Activated naive CD8-positive, alpha-beta T cell treated with anti-CD3 and anti-CD28 coated beads, Interleukin-2, amount 10 ng/mL, durations not matched to agents 7 days and 5 days (primary cell): Measurements from ENCODE around the gene AGAP4. TPM values are rescaled to one million over a fixed set of nuclear protein-coding genes. Genes with fewer than 3 reads are reported as not detected.
"Not testable (repeated sequence)": the region's sequence is repeated elsewhere in the genome, so short reads cannot be mapped to it uniquely, and the experiment has no call there.

Experiments used
- ATAC-seq: fragments of 150-1000 bp; cut with Tn5 transposase; one replicate; pipeline ENCODE4 v1.10.0; 2021; ENCODE audit warnings: low read depth, moderate library complexity
- POLR2A ChIA-PET: fragments of 350-600 bp; sonication (Branson Sonifier 250); formaldehyde crosslinking; loops from one replicate; lab custom pipeline; 2021; ENCODE audit warnings: antibody characterized with exemption; lab: Charles Lee
- DNase-seq: peaks from one replicate; pipeline ENCODE4 v3.0.0; 2021
- H3K27ac Mint-ChIP-seq: one replicate; pipeline ENCODE4 v1.8.0; 2022; ENCODE audit warnings: mild to moderate bottlenecking, mixed read lengths
- H3K27me3 Mint-ChIP-seq: one replicate; pipeline ENCODE4 v1.8.0; 2022; ENCODE audit warnings: mild to moderate bottlenecking, moderate library complexity, mixed read lengths
- H3K36me3 Mint-ChIP-seq: one replicate; pipeline ENCODE4 v1.8.0; 2021; ENCODE audit warnings: mild to moderate bottlenecking, mixed read lengths
- H3K4me1 Mint-ChIP-seq: one replicate; pipeline ENCODE4 v1.8.0; 2021; ENCODE audit warnings: mixed read lengths
- H3K4me3 Mint-ChIP-seq: one replicate; pipeline ENCODE4 v1.8.0; 2022; ENCODE audit warnings: mild to moderate bottlenecking, moderate library complexity, mixed read lengths
- H3K9me3 Mint-ChIP-seq: one replicate; pipeline ENCODE4 v1.8.0; 2021; ENCODE audit warnings: mixed read lengths
- total RNA-seq, 2 experiments: library from RNA; stranded (reverse); gene quantifications; one replicate each; pipeline ENCODE4 v1.2.3, GENCODE V29; 2021

The AGAP4 gene
- total RNA-seq, 2 experiments from 2014 or later, result 25.0 to 30.1 TPM

- Mint-ChIP-seq H3K4me3 (no peak overlapping the region), H3K27me3 (no peaks in the 10 kb centered on the region), H3K36me3 (no peaks in the 10 kb centered on the region), H3K4me1 (peaks cover 6% of the 10 kb centered on the region), H3K9me3 (no peaks in the 10 kb centered on the region), H3K27ac (no peak overlapping the region)
- POLR2A ChIA-PET, result no interaction called here
- DNase-seq (no peak), ATAC-seq (no peak)
Measured at GRCh38 chr10:45817130-45817859, 30.0 kb downstream of the AGAP4 start.

GRCh38 chr10:45814146-45814545 is 33.2 kb downstream of the AGAP4 start:
- ATAC-seq, H3K4me1 Mint-ChIP-seq, H3K4me3 Mint-ChIP-seq, POLR2A ChIA-PET, H3K27me3 Mint-ChIP-seq, H3K27ac Mint-ChIP-seq, H3K9me3 Mint-ChIP-seq, DNase-seq, H3K36me3 Mint-ChIP-seq: not testable (repeated sequence)

- H3K9me3 Mint-ChIP-seq, H3K4me3 Mint-ChIP-seq, ATAC-seq, H3K27ac Mint-ChIP-seq, H3K27me3 Mint-ChIP-seq, H3K36me3 Mint-ChIP-seq, POLR2A ChIA-PET, H3K4me1 Mint-ChIP-seq, DNase-seq: not testable (repeated sequence)
Measured at GRCh38 chr10:45812959-45813358, 34.3 kb downstream of the AGAP4 start.

GRCh38 chr10:45811075-45811474 is 36.2 kb downstream of the AGAP4 start:
- no peaks in the 10 kb centered on the region for H3K36me3 Mint-ChIP-seq
- H3K4me1 Mint-ChIP-seq, result no peaks in the 10 kb centered on the region
- DNase-seq, result no peak
- no peak overlapping the region for H3K4me3 Mint-ChIP-seq
- no peaks in the 10 kb centered on the region for H3K9me3 Mint-ChIP-seq
- no peak for ATAC-seq
- peaks cover 14% of the 10 kb centered on the region for H3K27me3 Mint-ChIP-seq
- POLR2A ChIA-PET, result interaction anchor here (0.5 kb wide), 1 partner anchor 62 kb away, joined by 3 read pairs; no protein-coding TSS in a partner anchor
- H3K27ac Mint-ChIP-seq, result no peak overlapping the region

- Mint-ChIP-seq H3K36me3 (no peaks in the 10 kb centered on the region), H3K27ac (no peak overlapping the region), H3K27me3 (peaks cover 14% of the 10 kb centered on the region), H3K9me3 (no peaks in the 10 kb centered on the region), H3K4me3 (no peak overlapping the region), H3K4me1 (no peaks in the 10 kb centered on the region)
- ATAC-seq (no peak), DNase-seq (no peak)
- POLR2A ChIA-PET, result no interaction called here
Measured at GRCh38 chr10:45809837-45810236, 37.5 kb downstream of the AGAP4 start.

- H3K4me3 Mint-ChIP-seq, DNase-seq, ATAC-seq, H3K36me3 Mint-ChIP-seq, H3K27ac Mint-ChIP-seq, H3K4me1 Mint-ChIP-seq, H3K9me3 Mint-ChIP-seq, POLR2A ChIA-PET: not testable (repeated sequence)
- peaks cover 17% of the 10 kb centered on the region for H3K27me3 Mint-ChIP-seq
Measured at GRCh38 chr10:45804996-45805395, 42.3 kb downstream of the AGAP4 start.

GRCh38 chr10:45803060-45804010 is 44.0 kb downstream of the AGAP4 start:
- H3K4me1 Mint-ChIP-seq, POLR2A ChIA-PET, H3K36me3 Mint-ChIP-seq, H3K27ac Mint-ChIP-seq, DNase-seq, H3K4me3 Mint-ChIP-seq, H3K9me3 Mint-ChIP-seq: not testable (repeated sequence)
- peaks cover 13% of the 10 kb centered on the region for H3K27me3 Mint-ChIP-seq
- peak; percentile 26 for ATAC-seq

GRCh38 chr10:45794761-45795160 is 52.5 kb downstream of the AGAP4 start:
- H3K36me3 Mint-ChIP-seq, result peaks cover 15% of the 10 kb centered on the region
- H3K9me3 Mint-ChIP-seq, H3K4me1 Mint-ChIP-seq, H3K4me3 Mint-ChIP-seq, DNase-seq, ATAC-seq, POLR2A ChIA-PET, H3K27ac Mint-ChIP-seq, H3K27me3 Mint-ChIP-seq: not testable (repeated sequence)

- POLR2A ChIA-PET, ATAC-seq, H3K4me1 Mint-ChIP-seq, DNase-seq, H3K9me3 Mint-ChIP-seq, H3K4me3 Mint-ChIP-seq, H3K27me3 Mint-ChIP-seq, H3K27ac Mint-ChIP-seq: not testable (repeated sequence)
- H3K36me3 Mint-ChIP-seq, result peaks cover 15% of the 10 kb centered on the region
Measured at GRCh38 chr10:45790694-45791426, 56.4 kb downstream of the AGAP4 start.

GRCh38 chr10:45789991-45790390 is 57.3 kb downstream of the AGAP4 start:
- ATAC-seq, POLR2A ChIA-PET, H3K4me3 Mint-ChIP-seq, DNase-seq, H3K27me3 Mint-ChIP-seq, H3K4me1 Mint-ChIP-seq, H3K9me3 Mint-ChIP-seq, H3K27ac Mint-ChIP-seq: not testable (repeated sequence)
- peaks cover 14% of the 10 kb centered on the region for H3K36me3 Mint-ChIP-seq

GRCh38 chr10:45787212-45787741 is 60.0 kb downstream of the AGAP4 start:
- H3K4me1 Mint-ChIP-seq, H3K27me3 Mint-ChIP-seq, ATAC-seq, H3K4me3 Mint-ChIP-seq, POLR2A ChIA-PET, H3K36me3 Mint-ChIP-seq, DNase-seq, H3K27ac Mint-ChIP-seq, H3K9me3 Mint-ChIP-seq: not testable (repeated sequence)

GRCh38 chr10:45786217-45786616 is 61.1 kb downstream of the AGAP4 start:
- H3K27me3 Mint-ChIP-seq, H3K36me3 Mint-ChIP-seq, H3K27ac Mint-ChIP-seq, H3K9me3 Mint-ChIP-seq, DNase-seq, H3K4me3 Mint-ChIP-seq, ATAC-seq, POLR2A ChIA-PET, H3K4me1 Mint-ChIP-seq: not testable (repeated sequence)
